ENCODE data around the gene ACCS.
A peak's percentile ranks its signal among the peaks of the same experiment; 100 is the strongest.

The ACCS gene

GRCh38 chr11:44043157-44043556, 22.9 kb upstream of the ACCS start:
- DNase-seq: no peak

GRCh38 chr11:44046182-44046581, 19.9 kb upstream of the ACCS start:
- no peak for DNase-seq

GRCh38 chr11:44047298-44047697, 18.8 kb upstream of the ACCS start:
- DNase-seq: no peak

- no peak for DNase-seq
These were observed 18.1 kb upstream of the ACCS start, which contains the start of gene ACCSL for GRCh38 chr11:44047931-44048431. ACCSL (plus strand) TSS chr11:44047981; CDS start chr11:44048037, 56 bp downstream.

- no peak for DNase-seq
These were observed 16.2 kb upstream of the ACCS start for GRCh38 chr11:44049832-44050231.

GRCh38 chr11:44051171-44051570, 14.9 kb upstream of the ACCS start:
- DNase-seq: no peak

GRCh38 chr11:44057340-44057739, 8.7 kb upstream of the ACCS start:
- no peak for DNase-seq

GRCh38 chr11:44058275-44058674, 7.8 kb upstream of the ACCS start:
- no peak for DNase-seq

GRCh38 chr11:44065161-44065661, 859 bp upstream of the ACCS start:
- DNase-seq: no peak

- peak in 1 of 2 donors; percentile 3 for DNase-seq
These were observed 667 bp downstream of the ACCS start for GRCh38 chr11:44066732-44067141.

- peak in 1 of 2 donors; percentile 14 for DNase-seq
These were observed 1.2 kb downstream of the ACCS start for GRCh38 chr11:44067266-44067665.

- no peak for DNase-seq
These were observed 2.1 kb downstream of the ACCS start for GRCh38 chr11:44068180-44068579.

GRCh38 chr11:44071157-44071556, 5.1 kb downstream of the ACCS start:
- DNase-seq: no peak

GRCh38 chr11:44072757-44073658, 6.9 kb downstream of the ACCS start:
- DNase-seq: no peak

- no peak for DNase-seq
These were observed 12.7 kb downstream of the ACCS start for GRCh38 chr11:44078794-44079193.

GRCh38 chr11:44079376-44079775, 13.3 kb downstream of the ACCS start:
- no peak for DNase-seq

- DNase-seq: no peak
These were observed 14.9 kb downstream of the ACCS start for GRCh38 chr11:44080951-44081350.

GRCh38 chr11:44082645-44083044, 16.6 kb downstream of the ACCS start:
- no peak for DNase-seq

GRCh38 chr11:44083433-44083832, 17.4 kb downstream of the ACCS start:
- no peak for DNase-seq

- DNase-seq: no peak
These were observed 17.8 kb downstream of the ACCS start for GRCh38 chr11:44083906-44084305.

GRCh38 chr11:44085330-44085729, 19.3 kb downstream of the ACCS start:
- DNase-seq: no peak

GRCh38 chr11:44088377-44088776, 22.3 kb downstream of the ACCS start:
- DNase-seq: no peak

GRCh38 chr11:44088871-44089270, 22.8 kb downstream of the ACCS start:
- DNase-seq: no peak

GRCh38 chr11:44090539-44090938, 24.5 kb downstream of the ACCS start:
- no peak for DNase-seq

All from bone marrow (tissue), 2 donors.